ENCODE results near the gene ATG16L1. TPM values are rescaled to one million over a fixed set of nuclear protein-coding genes. Genes with fewer than 3 reads are reported as not detected.

Gene ATG16L1
- total RNA-seq (10 to 100 TPM in 4 of 5 donors, 1 to 10 TPM in 1; 7.6 to 71.9 (median 34.1) TPM), polyA plus RNA-seq (10 to 100 TPM in 1 of 3 donors, 1 to 10 TPM in 2; 8.7 to 11.6 (median 8.7) TPM)
- long read RNA-seq, donor 1, result 0 reads
- long read RNA-seq, donor 2, result 0 reads
- long read RNA-seq, donor 3, partial matches to known transcripts, result 0 of 1 reads
- long read RNA-seq, donor 3, other reads (novel, unspliced or antisense), result 0 of 1 reads
- long read RNA-seq, donor 4, result 0 reads
- long read RNA-seq, donor 5, result 0 reads
- long read RNA-seq, donor 6, result 0 reads
- long read RNA-seq, donor 7, partial matches to known transcripts, result 12 of 13 reads
- long read RNA-seq, donor 7, other reads (novel, unspliced or antisense), result 0 of 13 reads
- long read RNA-seq, donor 8, partial matches to known transcripts, result 0 of 4 reads
- long read RNA-seq, donor 8, other reads (novel, unspliced or antisense), result 0 of 4 reads
- long read RNA-seq, donor 9, partial matches to known transcripts, result 13 of 14 reads
- long read RNA-seq, donor 9, other reads (novel, unspliced or antisense), result 0 of 14 reads
- long read RNA-seq, donor 10, result 0 reads

DNA sequence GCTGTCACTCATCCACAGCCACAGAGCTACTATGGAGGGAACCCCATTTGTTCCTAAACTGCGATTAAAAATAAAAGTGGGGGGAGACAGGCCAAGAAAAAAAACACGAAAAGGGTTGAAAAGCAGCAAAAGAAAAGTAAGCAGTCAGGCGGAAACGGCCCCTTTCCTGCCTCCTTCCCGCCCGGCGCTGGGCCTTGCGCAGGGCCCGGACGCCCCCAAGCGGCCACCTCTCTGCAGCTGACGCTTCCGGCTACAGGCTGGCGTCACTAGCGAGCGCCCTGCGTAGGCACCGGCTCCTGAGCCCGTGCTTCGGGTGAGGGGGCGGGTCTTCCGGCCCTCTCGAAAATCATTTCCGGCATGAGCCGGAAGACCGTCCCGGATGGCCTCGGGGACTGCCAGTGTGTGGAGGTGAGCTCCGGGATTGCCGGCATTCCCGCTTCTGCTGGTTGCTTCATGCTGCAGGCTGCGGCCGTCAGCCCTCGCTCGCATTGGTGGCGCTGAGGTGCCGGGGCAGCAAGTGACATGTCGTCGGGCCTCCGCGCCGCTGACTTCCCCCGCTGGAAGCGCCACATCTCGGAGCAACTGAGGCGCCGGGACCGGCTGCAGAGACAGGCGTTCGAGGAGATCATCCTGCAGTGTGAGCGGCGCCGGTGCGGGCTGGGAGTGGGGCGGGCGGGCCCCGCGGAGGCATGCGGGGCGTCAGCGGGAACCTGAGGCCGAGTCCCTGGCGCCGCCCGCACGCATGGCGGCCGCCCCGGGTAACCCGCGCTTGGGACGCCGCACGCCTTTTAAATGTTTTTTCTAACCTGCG is at the start of gene ATG16L1:
Gene ATG16L1, plus strand, starts transcription at position 368 of the 811 bp plus-strand sequence. Its CDS starts 155 bp downstream, at position 523.
- intact Hi-C loops (cut with DNase I; ENCODE audit: low total_unique reads), result no loop called here
- Histone ChIP-seq H3K9me3 (no peaks in the 10 kb centered on the region), H3K27ac (peak within 1 kb of the TSS; percentile 89 to 95 (median 93)), H3K4me1 (peaks cover 18 to 41% (median 28%) of the 10 kb centered on the region in 4 donors), H3K36me3 (peaks cover 0 to 21% (median 14%) of the 10 kb centered on the region in 4 donors), H3K27me3 (no peaks in the 10 kb centered on the region), H3K4me3 (peak within 1 kb of the TSS; percentile 86 to 99 (median 93))
- WGBS, 5 donors, result 0 to 1% (median 0%) methylated on average over 30 to 75 of the region's 75 CpGs
- peak; percentile 97 to 99 for DNase-seq
- no peak for TF ChIP-seq EP300 (IDR thresholded peaks at IDR 0.05)
- TF ChIP-seq POLR2AphosphoS5 (IDR thresholded peaks at IDR 0.05), result peak; percentile 82 to 95 (median 92)
- TF ChIP-seq, protein P1, sequence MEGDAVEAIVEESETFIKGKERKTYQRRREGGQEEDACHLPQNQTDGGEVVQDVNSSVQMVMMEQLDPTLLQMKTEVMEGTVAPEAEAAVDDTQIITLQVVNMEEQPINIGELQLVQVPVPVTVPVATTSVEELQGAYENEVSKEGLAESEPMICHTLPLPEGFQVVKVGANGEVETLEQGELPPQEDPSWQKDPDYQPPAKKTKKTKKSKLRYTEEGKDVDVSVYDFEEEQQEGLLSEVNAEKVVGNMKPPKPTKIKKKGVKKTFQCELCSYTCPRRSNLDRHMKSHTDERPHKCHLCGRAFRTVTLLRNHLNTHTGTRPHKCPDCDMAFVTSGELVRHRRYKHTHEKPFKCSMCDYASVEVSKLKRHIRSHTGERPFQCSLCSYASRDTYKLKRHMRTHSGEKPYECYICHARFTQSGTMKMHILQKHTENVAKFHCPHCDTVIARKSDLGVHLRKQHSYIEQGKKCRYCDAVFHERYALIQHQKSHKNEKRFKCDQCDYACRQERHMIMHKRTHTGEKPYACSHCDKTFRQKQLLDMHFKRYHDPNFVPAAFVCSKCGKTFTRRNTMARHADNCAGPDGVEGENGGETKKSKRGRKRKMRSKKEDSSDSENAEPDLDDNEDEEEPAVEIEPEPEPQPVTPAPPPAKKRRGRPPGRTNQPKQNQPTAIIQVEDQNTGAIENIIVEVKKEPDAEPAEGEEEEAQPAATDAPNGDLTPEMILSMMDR (IDR thresholded peaks at IDR 0.05), result peak in 5 of 7 experiments; percentile 84 to 97 (median 88)
- peak in 1 of 4 donors; percentile 81 for TF ChIP-seq POLR2A (IDR thresholded peaks at IDR 0.05)

DNA sequence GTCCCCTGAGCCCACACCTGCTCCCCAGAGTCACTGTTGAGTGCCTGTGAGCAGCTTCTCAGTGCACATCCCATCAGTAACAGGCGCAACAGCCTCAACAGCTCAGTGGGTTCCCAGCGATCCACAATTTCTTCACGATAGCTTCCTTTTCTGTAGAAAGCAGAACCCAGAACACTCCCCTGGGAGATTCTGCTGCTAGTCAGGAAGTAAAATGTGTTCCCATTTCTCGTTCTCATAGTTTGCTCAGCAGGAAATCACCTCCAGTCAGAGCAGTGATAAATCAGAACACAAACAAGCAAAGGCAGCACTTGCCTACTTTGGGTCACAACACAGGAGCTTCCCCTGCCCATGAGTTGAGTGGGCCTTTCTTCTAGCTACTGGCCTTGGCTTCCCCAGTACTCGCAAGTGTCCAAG is 48.9 kb upstream of the ATG16L1 start:
- WGBS, 5 donors, result 64 to 85% (median 78%) methylated on average over 5 of the region's 5 CpGs
- Histone ChIP-seq H3K27ac (no peak overlapping the region), H3K4me1 (peaks cover 0 to 4% (median 0%) of the 10 kb centered on the region in 4 donors), H3K9me3 (peaks cover 5 to 15% (median 12%) of the 10 kb centered on the region in 4 donors), H3K4me3 (no peak overlapping the region), H3K27me3 (no peaks in the 10 kb centered on the region), H3K36me3 (peaks cover 0 to 74% (median 40%) of the 10 kb centered on the region in 4 donors)
- TF ChIP-seq POLR2A (IDR thresholded peaks at IDR 0.05), result no peak
- TF ChIP-seq, protein P1 (IDR thresholded peaks at IDR 0.05), result no peak
- TF ChIP-seq POLR2AphosphoS5 (IDR thresholded peaks at IDR 0.05), result no peak
- TF ChIP-seq EP300 (IDR thresholded peaks at IDR 0.05), result no peak
- intact Hi-C loops (cut with DNase I; ENCODE audit: low total_unique reads), result no loop called here
- DNase-seq, result no peak

DNA sequence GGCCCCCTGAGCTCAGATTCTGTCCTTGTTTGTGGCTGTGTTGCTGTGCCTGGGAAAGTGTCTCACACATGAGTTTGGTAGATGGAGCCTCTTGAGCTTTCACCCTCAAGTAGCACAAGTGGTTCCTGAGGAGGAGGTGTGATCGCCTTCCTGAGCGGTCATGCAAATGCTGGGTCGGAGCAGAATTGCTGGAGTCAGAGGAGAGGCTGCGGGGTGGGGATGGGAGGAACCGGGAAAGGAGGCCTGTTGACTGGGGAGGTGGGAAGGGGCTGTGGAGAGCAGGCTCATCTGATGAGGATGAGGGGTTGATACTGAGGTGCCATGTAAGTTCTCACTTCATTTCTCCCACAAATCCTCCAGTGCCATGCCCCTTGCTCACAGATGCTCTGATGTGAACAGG is 48.4 kb upstream of the ATG16L1 start:
- H3K36me3 ChIP-seq, result peaks cover 0 to 74% (median 35%) of the 10 kb centered on the region in 4 donors
- H3K9me3 ChIP-seq, result peaks cover 5 to 15% (median 12%) of the 10 kb centered on the region in 4 donors
- H3K4me1 ChIP-seq, result peaks cover 0 to 4% (median 0%) of the 10 kb centered on the region in 4 donors
- TF ChIP-seq, protein P1 (IDR thresholded peaks at IDR 0.05), result no peak
- no peak for TF ChIP-seq EP300 (IDR thresholded peaks at IDR 0.05)
- no peak for TF ChIP-seq POLR2AphosphoS5 (IDR thresholded peaks at IDR 0.05)
- no peak for TF ChIP-seq POLR2A (IDR thresholded peaks at IDR 0.05)
- H3K27me3 ChIP-seq, result no peaks in the 10 kb centered on the region
- 92 to 99% (median 94%) methylated on average over 5 of the region's 5 CpGs for WGBS, 5 donors
- DNase-seq, result no peak
- no peak overlapping the region for H3K4me3 ChIP-seq
- H3K27ac ChIP-seq, result no peak overlapping the region
- intact Hi-C loops (cut with DNase I; ENCODE audit: low total_unique reads), result no loop called here
